Hepatocyte (in vitro differentiated cells): ENCODE data around the gene CDC42SE2. TPM values are rescaled to one million over a fixed set of nuclear protein-coding genes. Genes with fewer than 3 reads are reported as not detected.
"Not testable (repeated sequence)": the region's sequence is repeated elsewhere in the genome, so short reads cannot be mapped to it uniquely, and the experiment has no call there.

Source experiments
- DNase-seq: peaks from one replicate; pipeline ENCODE4 v3.0.0-alpha.2; 2016; ENCODE audit warnings: low spot score
- H2AFZ ChIP-seq: fragments of 200-600 bp; sonication (generic); 2 replicates; pipeline ENCODE4 v1.6.0; 2016; ENCODE audit warnings: antibody characterized with exemption, mild to moderate bottlenecking
- H3K27ac ChIP-seq: fragments of 200-600 bp; sonication (generic); 2 replicates; pipeline ENCODE4 v1.5.1; 2016; ENCODE audit warnings: mild to moderate bottlenecking
- H3K27me3 ChIP-seq: fragments of 200-600 bp; sonication (generic); 2 replicates; pipeline ENCODE4 v1.6.1; 2016
- H3K36me3 ChIP-seq: fragments of 200-600 bp; sonication (generic); replicated peaks from 2 replicates; pipeline ENCODE4 v1.5.1; 2016; ENCODE audit warnings: low read depth; ENCODE audit not compliant: insufficient read depth
- H3K4me1 ChIP-seq: fragments of 200-600 bp; sonication (generic); 2 replicates; pipeline ENCODE4 v1.5.1; 2016; ENCODE audit warnings: mild to moderate bottlenecking, moderate library complexity; ENCODE audit not compliant: insufficient read depth
- H3K4me2 ChIP-seq: fragments of 200-600 bp; sonication (generic); 2 replicates; pipeline ENCODE4 v1.6.0; 2016
- H3K4me3 ChIP-seq: fragments of 200-600 bp; sonication (generic); 2 replicates; pipeline ENCODE4 v1.5.1; 2016; ENCODE audit warnings: mild to moderate bottlenecking
- H3K79me2 ChIP-seq: fragments of 200-600 bp; sonication (generic); 2 replicates; pipeline ENCODE4 v1.6.0; 2017; ENCODE audit warnings: mild to moderate bottlenecking
- H3K9me2 ChIP-seq: fragments of 200-600 bp; sonication (generic); replicated peaks from 2 replicates; pipeline ENCODE4 v1.6.0; 2017; ENCODE audit warnings: mild to moderate bottlenecking; ENCODE audit not compliant: insufficient read depth
- H3K9me3 ChIP-seq: fragments of 200-600 bp; sonication (generic); 2 replicates; pipeline ENCODE4 v1.5.1; 2016; ENCODE audit warnings: low read depth, mild to moderate bottlenecking
- H4K20me1 ChIP-seq: fragments of 200-600 bp; sonication (generic); 2 replicates; pipeline ENCODE4 v1.6.0; 2016; ENCODE audit warnings: mild to moderate bottlenecking; ENCODE audit not compliant: insufficient read depth, poor library complexity, severe bottlenecking
- CTCF ChIP-seq: fragments of 200-600 bp; sonication (generic); IDR thresholded peaks from 2 replicates; pipeline ENCODE4 v1.5.1; 2016; ENCODE audit warnings: antibody characterized with exemption, mild to moderate bottlenecking; ENCODE audit not compliant: poor library complexity
- EZH2 ChIP-seq: fragments of 200-600 bp; sonication (generic); IDR thresholded peaks from 2 replicates; pipeline ENCODE4 v1.6.1; 2016; ENCODE audit warnings: antibody characterized with exemption, mild to moderate bottlenecking, borderline replicate concordance
- EZH2phosphoT487 ChIP-seq: fragments of 200-600 bp; sonication (generic); IDR thresholded peaks from one replicate; pipeline ENCODE4 v1.6.1; 2018; ENCODE audit warnings: antibody characterized with exemption, mild to moderate bottlenecking, low read depth, moderate library complexity; ENCODE audit not compliant: unreplicated experiment, severe bottlenecking
- WGBS: methylation state at CpG from one replicate; pipeline ENCODE4 v1.1.6; 2016; ENCODE audit warnings: low lambda C conversion rate; ENCODE audit errors: missing lambda C conversion rate; 5-methylcytosine and 5-hydroxymethylcytosine counted together
- polyA plus RNA-seq: library from polyadenylated mRNA; unstranded; fragments of >200 nt; fragmentation: Nextera tagmentation; extraction: Ambion mirVana; gene quantifications from 2 replicates; pipeline ENCODE4 v1.2.1, GENCODE V29; 2016
- total RNA-seq: library from RNA; depleted of rRNA; stranded (reverse); fragments of >200 nt; gene quantifications from 2 replicates; pipeline ENCODE4 v1.2.3, GENCODE V29; 2014

Gene CDC42SE2
- total and polyA plus RNA-seq, 2 experiments from 2014 or later, result 27.2 to 51.5 TPM

GRCh38 chr5:131379723-131380122, 115.9 kb downstream of the CDC42SE2 start:
- H3K27ac ChIP-seq, result peak overlapping the region; percentile 50
- H3K36me3 ChIP-seq, result no peaks in the 10 kb centered on the region
- peak; percentile 11 for DNase-seq
- no peaks in the 10 kb centered on the region for H3K9me3 ChIP-seq
- 60% methylated on average over 7 of the region's 7 CpGs for WGBS
- H3K4me3 ChIP-seq, result no peak overlapping the region
- peaks cover 9% of the 10 kb centered on the region for H3K4me1 ChIP-seq
- peak overlapping the region; percentile 2 for H3K4me2 ChIP-seq
- TF ChIP-seq EZH2phosphoT487, result no peak
- TF ChIP-seq CTCF, result no peak
- no peak for TF ChIP-seq EZH2
- H3K9me2 ChIP-seq, result no peaks in the 10 kb centered on the region
- H3K79me2 ChIP-seq, result peaks cover 47% of the 10 kb centered on the region
- H3K27me3 ChIP-seq, result no peaks in the 10 kb centered on the region
- no peaks in the 10 kb centered on the region for H4K20me1 ChIP-seq
- no peak overlapping the region for H2AFZ ChIP-seq

GRCh38 chr5:131380238-131380637, 116.4 kb downstream of the CDC42SE2 start:
- H4K20me1 ChIP-seq, H3K9me2 ChIP-seq, H3K4me3 ChIP-seq, H3K4me1 ChIP-seq, H2AFZ ChIP-seq, H3K9me3 ChIP-seq, H3K36me3 ChIP-seq, H3K4me2 ChIP-seq, H3K27me3 ChIP-seq, DNase-seq: not testable (repeated sequence)
- 77% methylated on average over 2 of the region's 2 CpGs for WGBS
- Histone ChIP-seq H3K27ac (peak overlapping the region; percentile 50), H3K79me2 (peaks cover 47% of the 10 kb centered on the region)

- no peaks in the 10 kb centered on the region for H3K27me3 ChIP-seq
- H3K4me2 ChIP-seq, result no peak overlapping the region
- no peak for TF ChIP-seq EZH2
- TF ChIP-seq CTCF, result no peak
- no peak for TF ChIP-seq EZH2phosphoT487
- no peaks in the 10 kb centered on the region for H4K20me1 ChIP-seq
- H3K27ac ChIP-seq, result no peak overlapping the region
- no peaks in the 10 kb centered on the region for H3K36me3 ChIP-seq
- 97% methylated on average over 4 of the region's 4 CpGs for WGBS
- H3K9me3 ChIP-seq, result no peaks in the 10 kb centered on the region
- H3K4me3 ChIP-seq, result no peak overlapping the region
- DNase-seq, result no peak
- peaks cover 43% of the 10 kb centered on the region for H3K79me2 ChIP-seq
- no peak overlapping the region for H2AFZ ChIP-seq
- peaks cover 9% of the 10 kb centered on the region for H3K4me1 ChIP-seq
- H3K9me2 ChIP-seq, result no peaks in the 10 kb centered on the region
Observed at GRCh38 chr5:131381021-131381420, 117.2 kb downstream of the CDC42SE2 start.

GRCh38 chr5:131381777-131382176, 117.9 kb downstream of the CDC42SE2 start:
- peaks cover 36% of the 10 kb centered on the region for H3K79me2 ChIP-seq
- TF ChIP-seq EZH2phosphoT487, result no peak
- no peak for TF ChIP-seq EZH2
- TF ChIP-seq CTCF, result no peak
- no peaks in the 10 kb centered on the region for H4K20me1 ChIP-seq
- 83% methylated on average over 2 of the region's 2 CpGs for WGBS
- no peaks in the 10 kb centered on the region for H3K27me3 ChIP-seq
- peaks cover 16% of the 10 kb centered on the region for H3K4me1 ChIP-seq
- no peak overlapping the region for H2AFZ ChIP-seq
- H3K9me2 ChIP-seq, result no peaks in the 10 kb centered on the region
- no peak overlapping the region for H3K4me2 ChIP-seq
- H3K9me3 ChIP-seq, result no peaks in the 10 kb centered on the region
- no peak for DNase-seq
- H3K27ac ChIP-seq, result no peak overlapping the region
- H3K4me3 ChIP-seq, result no peak overlapping the region
- H3K36me3 ChIP-seq, result no peaks in the 10 kb centered on the region
